ENCODE data around the gene KIF5A. TPM values are rescaled to one million over a fixed set of nuclear protein-coding genes. Genes with fewer than 3 reads are reported as not detected.
A peak's percentile ranks its signal among the peaks of the same experiment; 100 is the strongest.

Gene KIF5A
- total RNA-seq, 1 donor from 2014 or later: 0.14 TPM

DNA sequence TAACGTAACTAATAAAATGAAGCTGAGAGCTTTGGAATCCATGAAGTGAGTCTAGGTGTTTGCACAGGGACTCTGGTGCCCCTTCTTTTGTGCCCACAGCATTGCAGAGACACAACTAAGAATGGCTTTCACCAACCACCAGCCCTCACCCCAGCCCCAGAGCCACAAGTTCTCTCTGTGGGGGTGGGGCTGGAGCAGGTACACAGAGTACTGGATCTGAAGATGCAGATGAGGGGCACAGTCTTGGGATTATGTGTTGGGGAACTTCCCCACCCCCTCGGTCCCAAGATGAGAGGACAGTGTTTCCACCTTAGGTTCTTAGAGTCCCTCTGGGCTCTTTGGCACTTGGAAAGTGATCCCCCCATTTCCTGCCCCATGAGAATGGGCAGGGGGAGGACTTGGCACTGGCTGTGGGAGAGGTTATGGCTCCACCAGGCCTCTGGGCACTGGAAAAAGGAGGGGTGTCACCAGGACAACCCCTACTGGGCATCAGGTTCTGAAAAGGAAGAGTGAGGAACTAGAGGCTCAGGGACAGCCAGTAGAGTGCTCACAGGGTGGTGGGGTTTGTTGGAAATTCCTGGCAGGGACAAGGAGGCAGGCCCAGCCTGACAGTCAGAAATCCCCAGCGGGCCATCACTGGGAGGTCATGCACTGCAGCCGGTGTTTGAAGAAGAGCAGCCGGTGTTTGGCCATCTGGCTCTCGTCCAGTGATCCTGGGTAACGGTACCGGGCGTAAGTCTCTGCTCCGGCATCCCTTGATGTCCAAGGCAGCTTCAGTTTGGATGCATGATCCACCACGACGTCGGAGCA lies 76.5 kb downstream of the KIF5A start:
- DNase-seq: no peak
- no peak for ATAC-seq
- H3K4me3 ChIP-seq: no peak overlapping the region
- peaks cover 89% of the 10 kb centered on the region for H3K27me3 ChIP-seq
- intact Hi-C loops (cut with DNase I): no loop called here
- H3K36me3 ChIP-seq: no peaks in the 10 kb centered on the region
- no peak overlapping the region for H3K27ac ChIP-seq
- H3K4me1 ChIP-seq: peaks cover 15% of the 10 kb centered on the region
- no peaks in the 10 kb centered on the region for H3K9me3 ChIP-seq
- TF ChIP-seq, protein P1, sequence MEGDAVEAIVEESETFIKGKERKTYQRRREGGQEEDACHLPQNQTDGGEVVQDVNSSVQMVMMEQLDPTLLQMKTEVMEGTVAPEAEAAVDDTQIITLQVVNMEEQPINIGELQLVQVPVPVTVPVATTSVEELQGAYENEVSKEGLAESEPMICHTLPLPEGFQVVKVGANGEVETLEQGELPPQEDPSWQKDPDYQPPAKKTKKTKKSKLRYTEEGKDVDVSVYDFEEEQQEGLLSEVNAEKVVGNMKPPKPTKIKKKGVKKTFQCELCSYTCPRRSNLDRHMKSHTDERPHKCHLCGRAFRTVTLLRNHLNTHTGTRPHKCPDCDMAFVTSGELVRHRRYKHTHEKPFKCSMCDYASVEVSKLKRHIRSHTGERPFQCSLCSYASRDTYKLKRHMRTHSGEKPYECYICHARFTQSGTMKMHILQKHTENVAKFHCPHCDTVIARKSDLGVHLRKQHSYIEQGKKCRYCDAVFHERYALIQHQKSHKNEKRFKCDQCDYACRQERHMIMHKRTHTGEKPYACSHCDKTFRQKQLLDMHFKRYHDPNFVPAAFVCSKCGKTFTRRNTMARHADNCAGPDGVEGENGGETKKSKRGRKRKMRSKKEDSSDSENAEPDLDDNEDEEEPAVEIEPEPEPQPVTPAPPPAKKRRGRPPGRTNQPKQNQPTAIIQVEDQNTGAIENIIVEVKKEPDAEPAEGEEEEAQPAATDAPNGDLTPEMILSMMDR (IDR thresholded peaks at IDR 0.05): no peak

DNA sequence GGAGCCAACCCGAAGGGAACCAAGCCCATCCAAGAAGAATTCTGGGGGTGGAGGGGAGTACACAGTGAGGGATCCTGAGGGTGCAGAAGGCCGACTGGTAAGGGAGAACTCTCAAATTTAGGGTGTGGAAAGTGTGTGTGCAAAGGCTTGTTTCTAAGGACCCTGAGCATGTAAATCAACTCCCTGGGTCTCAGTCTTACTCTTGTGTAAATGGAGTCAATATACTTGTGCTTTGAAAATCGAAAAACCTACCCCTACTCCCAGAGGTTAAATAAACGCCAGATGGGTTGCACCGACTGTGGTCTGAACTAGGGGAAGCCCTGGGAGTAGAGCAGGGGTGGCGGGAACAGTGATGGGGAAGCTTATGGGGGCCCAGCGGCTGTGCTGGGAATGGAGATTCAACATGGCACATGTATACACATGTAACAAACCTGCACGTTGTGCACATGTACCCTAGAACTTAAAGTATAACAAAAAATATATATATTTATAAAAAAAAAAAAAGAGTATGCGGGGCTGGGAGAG lies 77.1 kb downstream of the KIF5A start:
- peaks cover 91% of the 10 kb centered on the region for H3K27me3 ChIP-seq
- H3K27ac ChIP-seq: no peak overlapping the region
- H3K4me3 ChIP-seq: no peak overlapping the region
- no peaks in the 10 kb centered on the region for H3K36me3 ChIP-seq
- H3K4me1 ChIP-seq: peaks cover 10% of the 10 kb centered on the region
- intact Hi-C loops (cut with DNase I): no loop called here
- TF ChIP-seq, protein P1 (IDR thresholded peaks at IDR 0.05): no peak
- no peak for DNase-seq
- ATAC-seq: no peak
- no peaks in the 10 kb centered on the region for H3K9me3 ChIP-seq

DNA sequence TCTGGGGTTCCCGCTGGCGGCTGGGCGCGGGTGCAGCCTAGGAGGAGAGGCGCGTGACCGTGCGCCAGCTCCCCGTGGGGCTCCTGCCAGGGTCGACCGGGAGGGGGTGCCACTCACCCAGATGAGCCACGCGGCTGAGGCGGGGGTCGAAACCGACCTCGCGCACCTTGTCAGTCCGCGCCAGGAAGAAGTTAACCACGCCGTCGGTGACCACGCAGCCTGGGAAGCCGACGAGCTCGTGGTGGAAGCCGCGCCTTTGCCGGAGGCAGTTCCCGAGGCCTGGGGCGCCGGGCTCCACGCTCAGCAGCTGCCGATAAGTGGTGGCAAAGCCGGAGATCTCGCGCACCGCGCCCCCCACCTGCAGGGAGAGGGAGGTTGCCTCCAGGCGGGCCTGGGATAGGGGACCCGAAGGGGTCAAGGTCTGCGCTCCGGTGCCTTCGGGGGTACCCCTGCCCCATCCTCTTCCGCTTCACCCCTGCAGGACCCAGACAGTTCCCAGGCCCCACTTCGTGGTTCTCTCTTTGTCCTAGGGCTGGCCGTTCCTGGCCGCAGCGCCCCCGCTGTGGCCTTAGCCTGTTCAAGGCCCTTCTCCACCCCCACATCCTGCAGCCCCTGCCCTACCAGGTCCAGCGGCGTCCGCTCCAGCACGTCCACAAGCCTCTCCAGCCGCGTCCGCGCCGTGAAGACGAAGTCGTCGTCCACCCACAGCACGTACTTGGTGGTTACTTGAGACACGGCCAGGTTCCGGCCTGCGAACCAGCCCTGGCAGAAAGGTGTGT lies 77.8 kb downstream of the KIF5A start:
- no peak for DNase-seq

DNA sequence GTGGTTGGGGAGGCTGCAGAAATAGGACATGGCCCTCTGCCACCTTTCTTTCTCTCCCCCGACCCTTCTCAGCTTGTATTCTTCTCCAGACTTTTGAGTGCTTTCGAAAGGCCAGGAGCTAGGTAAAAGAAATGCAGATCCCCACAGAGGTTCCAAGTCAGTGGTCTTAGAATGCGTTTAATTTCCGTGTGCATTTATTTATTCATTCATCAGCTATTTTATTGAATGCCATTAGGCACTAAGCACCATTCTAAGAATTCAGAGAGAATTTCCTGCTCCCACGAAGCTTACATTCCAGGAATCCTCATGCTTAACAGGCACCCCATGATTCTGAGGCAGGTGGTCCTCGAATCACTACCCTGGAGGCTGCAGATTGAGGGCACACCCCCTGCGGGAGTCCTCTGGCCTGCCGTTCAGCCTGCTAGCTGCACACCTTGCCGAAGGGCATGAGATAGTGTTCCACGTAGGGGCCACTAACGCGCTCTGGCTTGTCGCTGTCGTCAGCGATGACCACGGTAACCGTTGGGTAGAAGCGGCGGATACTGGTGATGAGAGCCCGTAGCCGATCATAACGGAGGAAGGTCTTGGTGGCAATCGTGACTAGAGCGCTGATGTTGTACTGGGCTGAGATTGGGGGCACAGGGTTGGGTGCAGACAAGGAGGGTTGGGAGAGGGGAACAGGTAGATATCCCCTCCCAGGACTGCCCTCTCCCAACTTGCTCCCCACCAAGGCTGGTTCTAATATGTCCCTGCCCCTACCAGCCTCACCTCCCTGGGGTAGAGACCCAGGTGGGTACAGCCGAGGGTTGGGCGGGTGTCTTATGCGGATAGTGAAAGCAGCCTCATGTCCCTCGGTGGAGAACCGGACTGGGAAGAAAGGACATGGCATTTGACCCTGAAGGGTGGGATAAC lies 78.7 kb downstream of the KIF5A start:
- intact Hi-C loops (cut with DNase I): no loop called here
- no peak overlapping the region for H3K27ac ChIP-seq
- TF ChIP-seq, protein P1 (IDR thresholded peaks at IDR 0.05): no peak
- no peak for DNase-seq
- ATAC-seq: no peak
- H3K36me3 ChIP-seq: no peaks in the 10 kb centered on the region
- peaks cover 89% of the 10 kb centered on the region for H3K27me3 ChIP-seq
- peaks cover 19% of the 10 kb centered on the region for H3K4me1 ChIP-seq
- no peak overlapping the region for H3K4me3 ChIP-seq
- H3K9me3 ChIP-seq: no peaks in the 10 kb centered on the region

More for the DNA sequence above, 77.8 kb downstream of the KIF5A start:
- Histone ChIP-seq H3K27me3 (peaks cover 91% of the 10 kb centered on the region), H3K36me3 (no peaks in the 10 kb centered on the region), H3K27ac (no peak overlapping the region), H3K9me3 (no peaks in the 10 kb centered on the region), H3K4me1 (peaks cover 16% of the 10 kb centered on the region), H3K4me3 (peak overlapping the region; percentile 11)
- ATAC-seq: peak; percentile 8
- TF ChIP-seq, protein P1 (IDR thresholded peaks at IDR 0.05): peak; percentile 14
- intact Hi-C loops (cut with DNase I): no loop called here

DNA sequence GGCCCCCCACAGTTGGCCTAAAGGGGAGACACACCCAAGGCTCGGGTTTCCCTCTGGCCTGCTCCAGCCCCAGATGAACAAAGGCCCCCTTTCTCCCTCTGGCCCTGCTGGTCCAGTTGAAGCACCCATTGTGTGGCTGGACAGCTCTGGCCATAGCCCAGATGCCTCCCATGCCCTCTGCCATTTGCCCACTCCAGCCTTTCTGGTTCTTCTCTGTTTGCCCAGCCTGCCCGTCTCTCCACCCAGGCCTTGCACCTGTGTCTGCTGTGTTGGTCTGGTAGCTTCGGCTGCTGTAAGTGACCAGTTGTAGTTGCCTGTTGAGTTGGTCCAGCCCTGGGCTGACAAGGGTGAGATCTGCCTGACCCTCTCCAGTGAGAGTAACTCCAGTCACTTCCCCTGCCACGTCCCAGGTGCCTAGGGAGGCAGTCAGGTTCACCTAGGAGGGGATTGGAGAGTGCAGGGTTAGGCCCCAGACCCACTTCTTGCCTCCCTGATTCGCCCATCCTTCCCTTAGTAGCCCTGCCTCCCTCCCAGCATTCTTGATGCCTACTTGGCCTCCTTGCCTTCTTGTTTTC lies 80.1 kb downstream of the KIF5A start:
- DNase-seq (no peak), ATAC-seq (no peak)
- Histone ChIP-seq H3K27ac (no peak overlapping the region), H3K4me1 (peaks cover 19% of the 10 kb centered on the region), H3K27me3 (peaks cover 86% of the 10 kb centered on the region), H3K9me3 (no peaks in the 10 kb centered on the region), H3K36me3 (no peaks in the 10 kb centered on the region), H3K4me3 (no peak overlapping the region)
- TF ChIP-seq, protein P1 (IDR thresholded peaks at IDR 0.05): no peak
- intact Hi-C loops (cut with DNase I): no loop called here

Measured in upper lobe of right lung (tissue), 1 donor.